Fibroblast of skin of right biceps (primary cell): ENCODE results near the gene LDLRAD3.

ENCODE experiments used
- DNase-seq: peaks from one replicate; pipeline ENCODE4 v3.0.0-alpha.2; 2013

Gene LDLRAD3

GRCh38 chr11:36142439-36142838 is 198.6 kb downstream of the LDLRAD3 start:
- DNase-seq, result no peak

- DNase-seq, result no peak
These were observed 199.0 kb downstream of the LDLRAD3 start for GRCh38 chr11:36142879-36143278.

GRCh38 chr11:36146437-36146836 is 202.6 kb downstream of the LDLRAD3 start:
- DNase-seq, result no peak

- DNase-seq, result no peak
These were observed 203.6 kb downstream of the LDLRAD3 start for GRCh38 chr11:36147491-36147890.

GRCh38 chr11:36148701-36149100 is 204.8 kb downstream of the LDLRAD3 start:
- DNase-seq, result no peak

GRCh38 chr11:36149538-36150242 is 205.8 kb downstream of the LDLRAD3 start:
- DNase-seq, result peak; percentile 99

GRCh38 chr11:36150986-36151385 is 207.1 kb downstream of the LDLRAD3 start:
- no peak for DNase-seq

GRCh38 chr11:36151933-36152580 is 208.2 kb downstream of the LDLRAD3 start:
- DNase-seq, result peak; percentile 63

- peak; percentile 56 for DNase-seq
These were observed 209.7 kb downstream of the LDLRAD3 start for GRCh38 chr11:36153551-36153950.

- no peak for DNase-seq
These were observed 211.3 kb downstream of the LDLRAD3 start for GRCh38 chr11:36155124-36155561.

GRCh38 chr11:36155770-36156160 is 211.9 kb downstream of the LDLRAD3 start:
- DNase-seq, result peak; percentile 75

- peak; percentile 45 for DNase-seq
These were observed 212.4 kb downstream of the LDLRAD3 start for GRCh38 chr11:36156161-36156816.

GRCh38 chr11:36156817-36157519 is 213.1 kb downstream of the LDLRAD3 start:
- no peak for DNase-seq

- DNase-seq, result no peak
These were observed 216.2 kb downstream of the LDLRAD3 start for GRCh38 chr11:36160091-36160490.

- no peak for DNase-seq
These were observed 217.7 kb downstream of the LDLRAD3 start for GRCh38 chr11:36161572-36161971.

- DNase-seq, result peak; percentile 62
These were observed 218.4 kb downstream of the LDLRAD3 start for GRCh38 chr11:36162006-36162882.

GRCh38 chr11:36162883-36163434 is 219.1 kb downstream of the LDLRAD3 start:
- DNase-seq, result no peak

- DNase-seq, result peak; percentile 71
These were observed 220.8 kb downstream of the LDLRAD3 start for GRCh38 chr11:36164506-36165250.

- DNase-seq, result peak; percentile 80
These were observed 221.9 kb downstream of the LDLRAD3 start for GRCh38 chr11:36165621-36166397.

GRCh38 chr11:36167073-36167472 is 223.2 kb downstream of the LDLRAD3 start:
- no peak for DNase-seq
